Hepatic stellate cell (primary cell): ENCODE measurements around the gene CFAP43.

ENCODE experiments used
- DNase-seq: peaks from one replicate; pipeline ENCODE4 v3.0.0; 2011; ENCODE audit warnings: low spot score

CFAP43 gene

GRCh38 chr10:104231784-104232612 is at the start of gene CFAP43:
Gene CFAP43 (minus strand): TSS chr10:104232364. CDS start chr10:104232246, 118 bp downstream.
- DNase-seq, result peak; percentile 99

GRCh38 chr10:104281694-104282093 is 49.5 kb upstream of the CFAP43 start:
- DNase-seq, result no peak

- no peak for DNase-seq
Observed at GRCh38 chr10:104279550-104280259, 47.5 kb upstream of the CFAP43 start.

GRCh38 chr10:104277785-104278184 is 45.6 kb upstream of the CFAP43 start:
- no peak for DNase-seq

- DNase-seq, result no peak
Observed at GRCh38 chr10:104276192-104276591, 44.0 kb upstream of the CFAP43 start.

GRCh38 chr10:104274762-104275721 is 42.9 kb upstream of the CFAP43 start:
- no peak for DNase-seq

- DNase-seq, result no peak
Observed at GRCh38 chr10:104273899-104274575, 41.9 kb upstream of the CFAP43 start.

GRCh38 chr10:104273286-104273685 is 41.1 kb upstream of the CFAP43 start:
- peak; percentile 71 for DNase-seq

GRCh38 chr10:104268713-104269645 is 36.8 kb upstream of the CFAP43 start, which contains the start of gene GSTO2:
Gene GSTO2 (plus strand): TSS chr10:104269184. CDS start chr10:104274916, 5,732 bp downstream.
- DNase-seq, result peak; percentile 75

GRCh38 chr10:104268405-104268712 is 36.2 kb upstream of the CFAP43 start:
- DNase-seq, result no peak

- DNase-seq, result no peak
Observed at GRCh38 chr10:104267721-104268404, 35.7 kb upstream of the CFAP43 start.

GRCh38 chr10:104264783-104265182 is 32.6 kb upstream of the CFAP43 start:
- DNase-seq, result no peak

- DNase-seq, result no peak
Observed at GRCh38 chr10:104262055-104262454, 29.9 kb upstream of the CFAP43 start.

- peak; percentile 52 for DNase-seq
Observed at GRCh38 chr10:104260775-104261115, 28.6 kb upstream of the CFAP43 start.

GRCh38 chr10:104259999-104260774 is 28.0 kb upstream of the CFAP43 start:
- DNase-seq, result no peak

- no peak for DNase-seq
Observed at GRCh38 chr10:104259456-104259855, 27.3 kb upstream of the CFAP43 start.

- DNase-seq, result no peak
Observed at GRCh38 chr10:104258209-104258608, 26.0 kb upstream of the CFAP43 start.

- no peak for DNase-seq
Observed at GRCh38 chr10:104257235-104257634, 25.1 kb upstream of the CFAP43 start.

GRCh38 chr10:104256335-104256961 is 24.3 kb upstream of the CFAP43 start:
- DNase-seq, result no peak
